Skin epidermis (tissue), 12 donors: ENCODE data around the gene ANAPC10.
"Not testable (repeated sequence)": the region's sequence is repeated elsewhere in the genome, so short reads cannot be mapped to it uniquely, and the experiment has no call there.

Source experiments
- H3K27ac ChIP-seq, 21 experiments: fragments of 200-600 bp; sonication (generic) in 11 of 21; one replicate each; pipeline ENCODE4 v1.5.0; 2020; ENCODE audit warnings: mild to moderate bottlenecking in 3 of 21, inconsistent platforms in 2 of 21, moderate library complexity in 2 of 21
- H3K4me3 ChIP-seq, 7 experiments: fragments of 200-600 bp; sonication (generic) in 2 of 7; one replicate each; pipeline ENCODE4 v1.5.0; 2020; ENCODE audit warnings: inconsistent platforms in 2 of 7, mild to moderate bottlenecking in 2 of 7, moderate library complexity in 1 of 7

The ANAPC10 gene, protein sequence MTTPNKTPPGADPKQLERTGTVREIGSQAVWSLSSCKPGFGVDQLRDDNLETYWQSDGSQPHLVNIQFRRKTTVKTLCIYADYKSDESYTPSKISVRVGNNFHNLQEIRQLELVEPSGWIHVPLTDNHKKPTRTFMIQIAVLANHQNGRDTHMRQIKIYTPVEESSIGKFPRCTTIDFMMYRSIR

GRCh38 chr4:145097821-145098674 is at the start of gene ANAPC10, which contains the start of gene ABCE1:
Gene ANAPC10 (minus strand): TSS chr4:145098196. CDS start chr4:145096099, 2,097 bp downstream.
Gene ABCE1 (plus strand): TSS chr4:145098311. CDS start chr4:145104413, 6,102 bp downstream.
- peak within 1 kb of the TSS; percentile 63 to 97 (median 90) for H3K27ac ChIP-seq
- peak within 1 kb of the TSS; percentile 72 to 94 (median 83) for H3K4me3 ChIP-seq

GRCh38 chr4:145136219-145136618 is 38.2 kb upstream of the ANAPC10 start:
- H3K4me3 ChIP-seq, H3K27ac ChIP-seq: not testable (repeated sequence)

DNA sequence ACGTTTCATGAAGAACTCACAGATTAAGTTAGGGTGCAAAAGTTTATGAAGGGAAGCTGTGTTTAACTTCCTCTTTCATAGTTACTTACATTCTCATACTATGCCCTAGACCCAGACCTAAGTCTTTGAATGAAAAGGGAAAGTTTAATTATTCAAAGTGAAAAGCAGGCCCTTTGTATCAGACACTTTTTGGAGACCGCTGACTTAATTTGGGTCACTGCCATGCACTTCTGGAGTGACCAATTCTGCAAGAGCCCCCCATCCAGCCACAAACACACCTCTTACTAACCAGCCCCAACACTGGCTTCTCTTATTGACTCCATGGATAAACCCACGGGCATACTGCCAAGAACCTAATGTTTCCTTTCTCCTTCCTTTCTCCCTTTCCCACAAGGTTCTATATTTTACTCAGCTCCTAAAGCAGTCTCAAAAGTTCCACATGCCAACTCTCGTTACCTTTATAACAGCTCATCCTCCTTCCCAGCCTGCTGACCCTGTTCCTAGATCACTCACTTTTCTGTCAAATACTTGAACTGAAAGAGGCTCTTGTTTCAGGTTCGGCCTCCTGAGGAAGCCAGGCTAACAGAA is 34.6 kb upstream of the ANAPC10 start:
- peak overlapping the region in 2 of 21 experiments; percentile 27 to 32 for H3K27ac ChIP-seq
- H3K4me3 ChIP-seq = no peak overlapping the region

- peak overlapping the region in 1 of 21 experiments; percentile 11 for H3K27ac ChIP-seq
- H3K4me3 ChIP-seq = no peak overlapping the region
These were observed 33.9 kb upstream of the ANAPC10 start for GRCh38 chr4:145131848-145132247.

DNA sequence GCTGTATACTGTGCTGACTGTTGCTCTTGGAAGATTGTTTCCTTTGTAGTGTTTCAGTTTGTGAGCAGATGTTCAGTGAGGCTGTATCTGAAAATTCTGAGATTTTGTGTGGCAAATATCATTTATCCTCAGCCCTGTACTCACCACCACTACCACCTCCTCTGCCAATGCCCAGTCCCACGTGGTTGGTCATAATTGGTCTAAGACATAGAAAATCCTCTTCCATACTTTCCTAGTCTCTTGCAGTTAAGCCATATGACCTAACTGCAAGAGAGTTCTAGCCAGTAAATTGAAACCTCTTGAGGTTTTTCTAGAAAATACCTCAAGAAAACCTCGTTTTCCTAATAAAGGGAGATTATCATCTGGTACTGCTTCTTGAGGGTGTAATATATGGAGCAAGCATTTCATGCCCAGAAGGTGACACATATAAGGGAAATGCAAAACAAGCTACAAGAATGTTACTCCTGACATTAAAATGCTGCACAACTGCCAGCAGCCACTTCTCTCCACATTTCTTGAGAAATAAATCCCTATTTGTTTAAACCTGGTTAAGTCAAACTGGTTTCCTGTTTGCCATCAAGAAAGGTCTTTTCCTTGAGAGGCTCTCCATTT is 32.9 kb upstream of the ANAPC10 start:
- Histone ChIP-seq H3K27ac (peak overlapping the region in 2 of 21 experiments; percentile 11 to 19), H3K4me3 (no peak overlapping the region)

DNA sequence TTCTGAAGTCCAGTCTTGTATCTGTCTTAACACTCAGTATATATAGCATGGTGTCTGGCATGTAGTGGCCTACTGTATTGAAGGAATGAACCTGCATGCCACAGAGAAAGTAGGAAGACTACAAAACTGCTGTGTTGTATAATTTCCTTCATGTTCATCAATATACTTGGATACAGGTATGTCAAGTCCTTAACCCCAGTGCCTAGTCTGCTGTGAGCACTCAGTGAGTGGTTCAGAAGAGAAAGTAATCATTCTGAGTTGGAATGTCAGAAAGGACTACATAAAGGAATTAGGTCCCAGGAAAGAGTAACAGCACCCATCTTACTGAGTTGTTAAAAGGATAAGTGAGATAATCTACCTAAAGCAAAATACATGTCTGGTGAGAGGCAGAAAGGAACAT is 32.1 kb upstream of the ANAPC10 start:
- no peak overlapping the region for H3K4me3 ChIP-seq
- no peak overlapping the region for H3K27ac ChIP-seq

- no peak overlapping the region for H3K4me3 ChIP-seq
- H3K27ac ChIP-seq = peak overlapping the region in 3 of 21 experiments; percentile 36 to 72 (median 49)
These were observed 27.4 kb upstream of the ANAPC10 start for GRCh38 chr4:145125396-145125795.

DNA sequence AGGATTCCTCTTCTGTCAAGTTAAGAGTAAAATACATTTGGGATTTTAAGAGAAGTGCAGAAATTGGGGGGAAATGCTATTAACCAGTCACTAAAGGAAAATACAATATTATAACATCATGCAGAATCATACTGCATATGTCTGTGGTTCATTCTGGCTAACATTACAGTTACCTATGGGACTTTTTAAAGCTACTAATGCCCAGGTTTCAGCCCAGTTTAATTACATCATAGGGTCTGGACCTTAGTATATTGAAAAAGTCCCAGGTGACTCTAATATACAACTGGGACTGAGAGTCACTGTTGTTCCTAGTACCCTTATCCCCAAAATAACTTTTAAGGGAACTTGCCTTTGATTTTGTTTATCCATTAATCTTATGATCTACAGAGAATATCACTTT is 10.1 kb upstream of the ANAPC10 start:
- no peak overlapping the region for H3K27ac ChIP-seq
- no peak overlapping the region for H3K4me3 ChIP-seq

DNA sequence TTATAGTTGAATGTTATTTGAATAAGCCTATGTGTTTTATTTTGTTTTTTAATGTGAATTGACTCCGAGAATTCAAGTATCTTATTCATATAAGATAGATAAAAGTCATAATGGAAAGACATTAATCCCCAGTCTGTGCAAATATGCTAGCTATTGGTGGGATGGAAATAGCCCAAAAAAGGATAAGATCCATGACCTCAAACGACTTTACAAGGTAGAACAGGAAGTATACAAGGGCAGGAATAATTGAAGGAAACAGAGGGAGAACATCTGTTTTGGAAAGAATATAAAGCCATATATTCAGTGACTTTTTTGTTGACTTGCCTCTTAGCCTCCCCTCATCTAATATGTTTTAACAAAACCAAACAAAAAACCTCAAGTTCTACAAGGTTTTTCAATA is 9.1 kb upstream of the ANAPC10 start:
- no peak overlapping the region for H3K27ac ChIP-seq

DNA sequence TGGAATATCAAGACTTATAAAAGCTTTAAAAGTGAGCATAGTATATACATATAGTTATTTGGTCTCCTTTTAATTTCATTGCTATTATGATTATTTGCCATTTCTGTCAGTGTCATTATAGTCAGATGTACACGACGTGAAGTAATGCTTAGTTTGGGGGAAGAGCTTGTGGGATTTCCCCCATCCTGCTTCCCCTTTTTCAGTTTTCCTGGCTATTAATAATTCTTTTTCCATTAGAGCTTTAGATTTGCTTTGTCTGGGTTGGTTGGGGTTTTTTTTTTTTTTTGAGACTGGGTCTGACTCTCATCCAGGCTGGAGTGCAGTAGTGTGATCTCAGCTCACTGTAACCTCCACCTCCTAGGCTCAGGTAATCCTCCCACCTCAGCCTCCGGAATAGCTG is 5.5 kb upstream of the ANAPC10 start:
- Histone ChIP-seq H3K27ac (no peak overlapping the region), H3K4me3 (no peak overlapping the region)

More for the DNA sequence above, 9.1 kb upstream of the ANAPC10 start:
- no peak overlapping the region for H3K4me3 ChIP-seq

- no peak overlapping the region for H3K4me3 ChIP-seq
- no peak overlapping the region for H3K27ac ChIP-seq
These were observed 4.6 kb upstream of the ANAPC10 start for GRCh38 chr4:145102619-145103018.

DNA sequence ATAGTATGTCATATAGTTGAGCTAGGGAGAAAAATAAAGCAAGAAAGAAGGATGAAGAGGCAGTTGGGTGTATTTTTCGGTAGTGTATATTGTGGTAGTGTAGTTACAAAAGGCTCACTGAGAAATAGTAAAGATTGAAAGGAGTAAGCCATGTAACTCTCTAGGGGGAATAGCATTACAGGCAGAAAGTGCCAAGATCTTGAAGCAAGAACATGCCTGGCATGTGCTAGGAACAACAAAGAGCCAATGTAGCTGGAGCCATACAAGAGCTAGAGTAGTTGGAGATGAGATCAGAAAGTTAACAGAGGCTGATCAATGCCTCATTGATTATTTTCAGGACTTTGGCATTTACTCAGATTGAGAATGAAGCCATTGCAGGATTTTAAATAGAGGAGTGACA is 3.1 kb upstream of the ANAPC10 start:
- H3K4me3 ChIP-seq = no peak overlapping the region
- H3K27ac ChIP-seq = no peak overlapping the region

GRCh38 chr4:145099653-145100052 is 1.7 kb upstream of the ANAPC10 start:
- H3K4me3 ChIP-seq = peak overlapping the region; percentile 72 to 94 (median 83)
- peak overlapping the region in 8 of 21 experiments; percentile 13 to 97 (median 93) for H3K27ac ChIP-seq

- peak overlapping the region; percentile 63 to 97 (median 90) for H3K27ac ChIP-seq
- peak overlapping the region; percentile 72 to 94 (median 83) for H3K4me3 ChIP-seq
These were observed 660 bp upstream of the ANAPC10 start for GRCh38 chr4:145098675-145099037.

- peak overlapping the region in 20 of 21 experiments; percentile 73 to 97 (median 90) for H3K27ac ChIP-seq
- peak overlapping the region; percentile 72 to 94 (median 83) for H3K4me3 ChIP-seq
These were observed 620 bp downstream of the ANAPC10 start for GRCh38 chr4:145097331-145097820.

DNA sequence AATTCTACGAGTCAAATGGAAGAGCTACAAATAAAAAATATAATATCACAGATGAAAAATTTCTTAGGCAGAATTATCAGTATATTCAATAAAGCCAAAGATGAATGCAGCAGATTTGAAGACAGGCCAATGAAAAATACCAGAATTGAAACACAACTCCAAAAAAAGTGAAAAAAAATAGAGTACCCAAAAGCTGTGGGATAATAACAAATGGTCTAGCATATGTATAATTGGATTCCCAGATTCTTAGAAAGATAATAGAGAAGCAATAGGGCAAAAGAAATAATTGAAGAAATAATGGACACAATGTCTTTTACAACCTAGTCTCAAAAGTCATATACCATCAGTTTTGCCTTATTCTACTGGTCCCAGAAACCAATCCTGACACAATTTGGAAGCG is 4.4 kb downstream of the ANAPC10 start:
- H3K4me3 ChIP-seq = no peak overlapping the region

GRCh38 chr4:145090380-145090779 is 7.6 kb downstream of the ANAPC10 start:
- Histone ChIP-seq H3K27ac (no peak overlapping the region), H3K4me3 (no peak overlapping the region)

More for the DNA sequence above, 4.4 kb downstream of the ANAPC10 start:
- no peak overlapping the region for H3K27ac ChIP-seq

DNA sequence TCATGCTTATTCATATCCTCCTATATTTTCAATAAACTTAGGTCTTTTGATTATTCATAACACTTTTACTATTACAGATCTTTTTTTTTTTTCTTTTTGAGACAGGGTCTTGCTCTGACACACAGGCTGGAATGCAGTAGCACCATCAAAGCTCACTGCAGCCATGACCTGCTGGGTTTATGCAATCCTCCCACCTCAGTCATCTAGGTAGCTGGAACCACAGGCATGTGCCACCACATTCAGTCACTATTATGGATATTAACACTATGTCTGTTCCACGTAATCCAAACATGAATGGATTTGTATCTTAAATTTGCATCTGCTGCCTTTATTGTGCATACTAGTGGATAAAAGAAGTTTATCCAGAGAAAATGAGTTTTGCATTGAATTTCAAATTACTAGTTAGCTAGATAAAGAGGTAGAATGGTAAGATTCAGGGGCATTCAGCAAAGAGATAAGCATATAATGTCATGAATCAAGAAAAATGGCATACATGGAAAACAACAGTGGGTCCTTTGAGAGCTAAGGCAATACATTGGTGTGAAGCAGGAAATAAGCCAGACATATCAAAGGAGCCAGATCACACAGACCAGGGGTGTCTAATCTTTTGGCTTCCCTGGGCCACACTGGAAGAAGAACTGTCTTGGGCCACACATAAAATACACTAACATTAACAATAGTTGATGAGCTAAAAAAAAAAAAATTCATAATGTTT is 13.9 kb downstream of the ANAPC10 start:
- no peak overlapping the region for H3K27ac ChIP-seq
- H3K4me3 ChIP-seq = no peak overlapping the region

DNA sequence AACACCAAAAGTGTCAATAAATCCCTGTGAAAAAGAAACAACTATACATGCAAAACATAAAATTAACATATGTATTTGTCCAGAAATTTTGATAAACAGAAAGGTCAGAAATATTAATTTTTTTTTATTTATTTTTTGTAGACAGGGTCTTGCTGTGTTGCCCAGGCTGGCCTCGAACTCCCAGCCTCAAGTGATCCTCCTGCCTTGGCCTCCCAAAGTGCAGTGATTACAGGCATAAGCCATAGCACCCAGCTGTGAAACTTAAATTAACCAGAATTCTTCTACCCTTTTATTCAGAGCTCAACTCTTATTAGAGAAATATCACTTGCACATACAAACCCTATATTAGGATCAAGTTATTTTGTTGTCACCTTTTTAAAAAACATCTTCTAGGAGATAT is 16.2 kb downstream of the ANAPC10 start:
- Histone ChIP-seq H3K4me3 (no peak overlapping the region), H3K27ac (no peak overlapping the region)
